Amniotic stem cell (primary cell): ENCODE data around the gene ABHD6.
"Not testable (repeated sequence)": the region's sequence is repeated elsewhere in the genome, so short reads cannot be mapped to it uniquely, and the experiment has no call there.

ENCODE experiments used
- DNase-seq: peaks from one replicate; lab custom pipeline; 2025; lab: John Stamatoyannopoulos, UW

The ABHD6 gene

GRCh38 chr3:58274027-58274614 lies 36.5 kb downstream of the ABHD6 start:
- DNase-seq, result no peak

GRCh38 chr3:58281069-58281468 lies 43.5 kb downstream of the ABHD6 start:
- no peak for DNase-seq

- no peak for DNase-seq
Measured at GRCh38 chr3:58285334-58285733, 47.7 kb downstream of the ABHD6 start.

GRCh38 chr3:58287354-58287753 lies 49.8 kb downstream of the ABHD6 start:
- no peak for DNase-seq

GRCh38 chr3:58288011-58288728 lies 50.6 kb downstream of the ABHD6 start:
- no peak for DNase-seq

DNA sequence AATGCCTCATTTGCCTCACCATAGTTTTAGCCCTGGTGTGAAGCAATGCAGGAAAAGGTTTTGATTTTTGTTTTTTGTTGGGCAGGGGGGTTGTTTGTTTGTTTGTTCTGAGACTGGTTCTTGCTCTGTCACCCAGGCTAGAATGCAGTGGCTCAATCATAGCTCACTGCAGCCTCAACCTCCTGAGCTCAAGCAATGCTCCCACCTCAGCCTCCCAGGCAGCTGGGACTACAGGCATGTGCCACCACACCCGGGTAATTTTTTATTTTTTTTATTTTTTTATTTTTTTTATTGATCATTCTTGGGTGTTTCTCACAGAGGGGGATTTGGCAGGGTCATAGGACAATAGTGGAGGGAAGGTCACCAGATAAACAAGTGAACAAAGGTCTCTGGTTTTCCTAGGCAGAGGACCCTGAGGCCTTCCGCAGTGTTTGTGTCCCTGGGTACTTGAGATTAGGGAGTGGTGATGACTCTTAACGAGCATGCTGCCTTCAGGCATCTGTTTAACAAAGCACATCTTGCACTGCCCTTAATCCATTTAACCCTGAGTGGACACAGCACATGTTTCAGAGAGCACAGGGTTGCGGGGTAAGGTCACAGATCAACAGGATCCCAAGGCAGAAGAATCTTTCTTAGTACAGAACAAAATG lies 51.5 kb downstream of the ABHD6 start:
- DNase-seq, result not testable (repeated sequence)

DNA sequence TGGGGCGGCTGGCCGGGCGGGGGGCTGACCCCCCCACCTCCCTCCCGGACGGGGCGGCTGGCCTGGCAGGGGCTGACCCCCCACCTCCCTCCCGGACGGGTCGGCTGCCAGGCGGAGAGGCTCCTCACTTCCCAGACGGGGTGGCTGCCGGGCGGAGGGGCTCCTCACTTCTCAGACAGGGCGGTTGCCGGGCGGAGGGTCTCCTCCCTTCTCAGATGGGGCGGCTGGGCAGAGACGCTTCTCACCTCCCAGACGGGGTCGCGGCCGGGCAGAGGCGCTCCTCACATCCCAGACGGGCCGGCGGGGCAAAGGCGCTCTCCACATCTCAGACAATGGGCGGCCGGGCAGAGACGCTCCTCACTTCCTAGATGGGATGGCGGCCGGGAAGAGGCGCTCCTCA lies 52.9 kb downstream of the ABHD6 start:
- DNase-seq, result not testable (repeated sequence)

GRCh38 chr3:58291671-58292338 lies 54.2 kb downstream of the ABHD6 start:
- DNase-seq, result no peak

GRCh38 chr3:58292866-58293265 lies 55.3 kb downstream of the ABHD6 start:
- no peak for DNase-seq

- no peak for DNase-seq
Measured at GRCh38 chr3:58293516-58293915, 55.9 kb downstream of the ABHD6 start.

- DNase-seq, result no peak
Measured at GRCh38 chr3:58296269-58296668, 58.7 kb downstream of the ABHD6 start.

DNA sequence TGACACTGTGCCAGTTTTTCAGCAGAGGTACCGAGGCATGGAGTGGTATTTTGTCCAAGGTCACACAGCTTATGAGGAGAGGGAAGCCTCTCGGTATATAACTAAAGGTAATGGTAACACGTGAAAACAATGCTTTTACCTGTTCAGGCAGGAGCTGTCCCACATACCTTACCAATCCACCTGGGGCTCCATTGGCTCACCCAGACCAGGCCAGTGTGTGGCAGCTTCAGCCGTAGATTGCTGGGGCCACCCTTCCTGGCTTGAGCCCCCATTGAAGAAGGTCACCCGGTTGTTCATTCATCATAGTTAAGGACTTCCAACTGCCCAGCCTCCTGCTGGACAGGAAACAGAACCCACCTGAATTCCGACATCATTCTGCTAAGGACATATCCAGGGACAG lies 59.3 kb downstream of the ABHD6 start:
- DNase-seq, result no peak

DNA sequence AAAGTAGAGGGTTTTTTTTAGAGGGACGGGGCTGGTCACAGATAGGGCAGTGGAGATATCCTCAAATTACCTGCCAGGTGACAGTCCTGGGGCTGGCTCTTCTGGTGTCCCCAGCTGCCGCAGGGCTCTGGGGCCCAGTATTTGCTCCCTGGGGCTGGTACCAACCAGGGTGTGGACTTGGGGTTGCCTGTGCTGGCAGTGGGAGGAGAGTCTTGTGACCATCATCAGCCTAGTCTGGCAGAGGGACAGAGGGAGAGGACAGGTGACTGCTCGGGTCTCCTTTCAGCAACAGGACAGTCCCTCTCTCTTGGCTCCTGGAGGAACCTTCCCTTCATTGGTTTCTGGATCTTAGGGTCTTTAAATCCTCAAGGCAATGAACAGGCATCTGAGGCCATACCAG lies 60.6 kb downstream of the ABHD6 start:
- no peak for DNase-seq

DNA sequence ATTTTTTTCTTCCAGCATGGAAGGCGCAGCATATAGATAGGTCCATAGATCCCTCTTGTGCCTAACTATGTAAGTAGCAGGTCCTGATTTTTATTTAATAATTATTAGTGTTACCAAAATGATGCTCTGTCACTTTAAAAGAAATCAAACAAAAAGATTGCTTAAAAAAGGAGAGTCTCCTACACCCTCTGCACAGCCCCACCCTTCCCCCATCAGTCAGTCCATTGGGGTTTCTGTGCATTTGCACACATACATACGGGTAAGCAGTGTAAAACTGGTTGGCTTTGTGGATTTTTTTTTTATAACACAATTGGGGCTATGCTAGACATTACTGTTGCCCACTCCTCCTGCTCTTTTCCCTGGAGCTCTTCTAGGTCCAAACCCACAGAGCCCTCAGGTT lies 61.5 kb downstream of the ABHD6 start:
- no peak for DNase-seq

- DNase-seq, result no peak
Measured at GRCh38 chr3:58299839-58300516, 62.4 kb downstream of the ABHD6 start.

- peak; percentile 97 for DNase-seq
Measured at GRCh38 chr3:58305882-58306711, 68.5 kb downstream of the ABHD6 start, which contains the start of the genes HTD2 and RPP14. Gene HTD2 (plus strand): TSS chr3:58306520. CDS start chr3:58317614, 11,094 bp downstream. Gene RPP14 (plus strand): TSS chr3:58306245. CDS start chr3:58310330, 4,085 bp downstream.

DNA sequence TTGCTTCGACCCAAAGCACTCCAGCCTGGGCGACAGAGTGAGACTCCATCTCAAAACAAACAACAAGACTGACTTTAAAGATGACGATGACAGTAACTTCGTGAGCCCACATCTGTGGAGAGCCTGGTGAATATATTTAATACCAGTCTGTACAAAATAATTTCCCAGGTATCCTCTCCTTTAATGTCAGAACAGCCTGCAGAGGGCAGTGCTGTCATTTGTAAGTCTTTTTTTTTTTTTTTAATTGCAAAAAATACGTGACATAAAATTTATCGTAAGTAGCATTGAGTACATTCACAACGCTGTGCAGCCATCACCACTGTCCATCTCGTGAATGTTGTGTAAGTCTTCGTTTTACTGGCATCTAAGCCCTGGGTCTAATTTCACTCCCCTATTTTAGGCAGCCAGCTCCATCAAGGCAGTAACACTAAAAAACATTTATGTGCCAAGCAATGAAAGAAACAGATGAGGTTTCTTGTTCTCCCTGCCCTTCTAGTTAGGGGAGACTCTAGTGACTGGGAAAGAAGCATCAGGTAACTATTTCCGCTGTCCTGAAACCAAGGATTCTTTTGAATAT lies 70.1 kb downstream of the ABHD6 start:
- DNase-seq, result peak; percentile 27

GRCh38 chr3:58308728-58309127 lies 71.1 kb downstream of the ABHD6 start:
- DNase-seq, result no peak

- DNase-seq, result no peak
Measured at GRCh38 chr3:58317811-58318210, 80.2 kb downstream of the ABHD6 start.

DNA sequence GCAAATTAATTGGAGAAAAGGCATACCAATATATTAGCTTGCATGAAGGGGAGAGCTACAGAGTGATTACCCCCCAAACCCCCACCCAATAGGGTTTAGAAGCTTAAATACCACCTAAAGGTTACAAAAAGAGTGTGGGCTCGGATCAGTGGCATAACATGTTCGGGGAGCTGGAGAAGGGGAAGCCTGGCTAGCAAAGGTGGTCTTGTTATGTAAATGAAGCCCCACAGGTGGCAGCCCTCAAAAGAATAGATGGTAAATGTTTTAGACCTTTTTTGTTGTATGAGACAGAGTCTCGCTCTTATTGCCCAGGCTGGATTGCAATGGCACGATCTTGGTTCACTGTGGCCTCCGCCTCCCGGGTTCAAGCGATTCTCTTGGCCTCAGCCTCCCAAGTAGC lies 84.2 kb downstream of the ABHD6 start:
- no peak for DNase-seq

- DNase-seq, result no peak
Measured at GRCh38 chr3:58322793-58323192, 85.2 kb downstream of the ABHD6 start.
